MG63 (cell line): ENCODE results near the gene B3GALT4. TPM values are rescaled to one million over a fixed set of nuclear protein-coding genes. Genes with fewer than 3 reads are reported as not detected.
"Not testable (repeated sequence)": the region's sequence is repeated elsewhere in the genome, so short reads cannot be mapped to it uniquely, and the experiment has no call there.

ENCODE experiments used
- DNase-seq: peaks from one replicate; pipeline ENCODE4 v3.0.0-alpha.2; 2020
- H3K27me3 ChIP-seq: fragments of 250-450 bp; sonication (Bioruptor Pico); 2 replicates; pipeline ENCODE4 v1.5.1; 2020; ENCODE audit warnings: mild to moderate bottlenecking, moderate library complexity
- H3K36me3 ChIP-seq: fragments of 250-450 bp; sonication (Bioruptor Pico); 2 replicates; pipeline ENCODE4 v1.5.1; 2020; ENCODE audit warnings: mild to moderate bottlenecking, moderate library complexity
- H3K4me3 ChIP-seq: fragments of 250-450 bp; sonication (Bioruptor Pico); 2 replicates; pipeline ENCODE4 v1.5.1; 2020; ENCODE audit warnings: mild to moderate bottlenecking, moderate library complexity
- H3K9me3 ChIP-seq: fragments of 250-450 bp; sonication (Bioruptor Pico); 2 replicates; pipeline ENCODE4 v1.5.1; 2020; ENCODE audit warnings: mild to moderate bottlenecking, moderate library complexity
- total RNA-seq: library from RNA; depleted of rRNA; stranded (reverse); fragments of >200 nt; shearing (Covaris generic); gene quantifications from 2 replicates; pipeline ENCODE4 v1.2.3, GENCODE V29; 2014; ENCODE audit warnings: low replicate concordance

The B3GALT4 gene
- total RNA-seq, 1 experiment from 2014 or later: 2.0 TPM

GRCh38 chr6:33262490-33262889, 14.4 kb upstream of the B3GALT4 start:
- H3K27me3 ChIP-seq, H3K9me3 ChIP-seq, DNase-seq, H3K4me3 ChIP-seq: not testable (repeated sequence)
- H3K36me3 ChIP-seq: peaks cover 84% of the 10 kb centered on the region

DNA sequence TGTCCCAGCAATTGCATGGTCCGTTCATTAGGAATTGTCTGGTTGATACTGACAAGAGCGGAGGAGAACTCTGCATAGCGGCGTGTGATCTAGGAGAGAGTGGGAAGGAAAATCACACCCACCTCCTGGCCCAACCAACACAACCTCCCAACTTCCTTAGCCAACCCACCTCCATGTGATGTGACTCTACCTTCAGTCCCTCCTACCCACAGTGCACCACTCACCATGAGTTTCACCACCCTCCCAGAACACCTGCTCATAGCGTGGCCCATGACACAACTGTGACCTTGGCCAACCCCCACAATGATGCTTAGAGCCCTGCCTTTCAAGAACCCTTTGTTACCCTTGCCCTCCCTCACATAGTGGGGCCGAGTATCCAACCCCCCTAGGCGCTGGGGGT, 12.9 kb upstream of the B3GALT4 start:
- H3K4me3 ChIP-seq: no peak overlapping the region
- no peaks in the 10 kb centered on the region for H3K9me3 ChIP-seq
- DNase-seq: no peak
- no peaks in the 10 kb centered on the region for H3K27me3 ChIP-seq
- peaks cover 88% of the 10 kb centered on the region for H3K36me3 ChIP-seq

DNA sequence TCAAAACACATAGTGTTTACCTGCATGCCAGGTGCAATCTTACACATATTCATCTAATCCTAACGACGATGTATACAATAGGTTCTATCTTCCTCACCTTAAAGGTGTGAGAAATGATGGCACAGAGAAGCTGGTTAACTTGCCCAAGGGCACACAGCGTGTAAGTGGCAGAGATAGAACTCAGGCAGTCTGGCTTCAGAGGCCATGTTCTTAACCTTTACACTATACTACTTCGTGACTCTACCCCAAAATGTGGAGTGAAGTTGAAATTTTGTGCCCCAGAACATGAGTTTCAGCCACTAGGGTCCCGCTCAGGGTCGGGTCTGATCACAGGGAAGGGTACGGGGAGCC, 5.8 kb upstream of the B3GALT4 start:
- Histone ChIP-seq H3K36me3 (peaks cover 92% of the 10 kb centered on the region), H3K4me3 (peak overlapping the region; percentile 97), H3K9me3 (no peaks in the 10 kb centered on the region), H3K27me3 (no peaks in the 10 kb centered on the region)
- DNase-seq: peak; percentile 36

- DNase-seq: peak; percentile 99
- H3K27me3 ChIP-seq: no peaks in the 10 kb centered on the region
- peak within 1 kb of the TSS; percentile 97 for H3K4me3 ChIP-seq
- peaks cover 92% of the 10 kb centered on the region for H3K36me3 ChIP-seq
- no peaks in the 10 kb centered on the region for H3K9me3 ChIP-seq
These were observed 5.3 kb upstream of the B3GALT4 start, which contains the start of the genes RPS18 and VPS52 for GRCh38 chr6:33271468-33272274. TSS of gene RPS18 (plus strand) at chr6:33272075. CDS start at chr6:33272120, 45 bp downstream. TSS of gene VPS52 (minus strand) at chr6:33271876. CDS start at chr6:33271675, 201 bp downstream.

GRCh38 chr6:33272275-33273128, 4.4 kb upstream of the B3GALT4 start:
- DNase-seq: no peak
- H3K27me3 ChIP-seq: no peaks in the 10 kb centered on the region
- H3K36me3 ChIP-seq: peaks cover 89% of the 10 kb centered on the region
- H3K9me3 ChIP-seq: no peaks in the 10 kb centered on the region
- peak overlapping the region; percentile 97 for H3K4me3 ChIP-seq

DNA sequence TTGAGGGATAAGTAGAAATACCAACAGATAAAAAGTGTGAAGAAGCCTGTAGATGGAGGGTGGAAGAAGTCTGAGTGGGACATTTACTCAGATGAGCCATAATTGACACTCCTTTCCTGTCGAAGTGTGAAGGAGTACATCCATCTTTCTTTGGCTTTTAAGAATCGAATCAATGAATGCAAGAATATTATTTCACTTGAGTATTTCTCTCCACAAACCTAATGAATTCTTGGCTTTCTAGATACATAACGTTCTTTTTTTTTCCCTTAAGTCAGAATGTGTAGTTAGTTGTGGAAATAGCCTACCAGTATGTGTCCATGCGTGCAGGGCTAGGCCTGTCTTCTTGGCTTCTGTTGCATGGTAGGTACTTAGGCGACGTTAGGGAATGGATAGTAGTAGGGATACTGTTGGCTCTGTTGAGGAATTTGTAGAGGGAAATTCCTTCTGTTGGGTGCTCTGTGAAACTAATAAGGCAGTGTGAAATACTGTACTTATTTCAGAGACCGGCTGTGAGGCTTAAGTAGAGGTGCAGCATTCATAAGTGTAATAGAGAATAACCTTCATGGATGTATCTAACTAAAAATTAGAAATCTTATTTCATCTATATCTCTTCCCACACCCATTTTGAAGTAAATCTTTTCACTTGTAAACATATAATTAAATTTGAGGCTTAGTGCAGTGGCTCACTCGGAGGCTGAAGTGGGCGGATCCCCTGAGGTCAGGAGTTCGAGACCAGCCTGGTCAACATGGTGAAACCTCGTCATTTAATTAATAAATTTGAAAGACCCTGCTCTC, 3.6 kb upstream of the B3GALT4 start:
- no peak for DNase-seq
- peak overlapping the region; percentile 97 for H3K4me3 ChIP-seq
- no peaks in the 10 kb centered on the region for H3K27me3 ChIP-seq
- H3K36me3 ChIP-seq: peaks cover 87% of the 10 kb centered on the region
- no peaks in the 10 kb centered on the region for H3K9me3 ChIP-seq

DNA sequence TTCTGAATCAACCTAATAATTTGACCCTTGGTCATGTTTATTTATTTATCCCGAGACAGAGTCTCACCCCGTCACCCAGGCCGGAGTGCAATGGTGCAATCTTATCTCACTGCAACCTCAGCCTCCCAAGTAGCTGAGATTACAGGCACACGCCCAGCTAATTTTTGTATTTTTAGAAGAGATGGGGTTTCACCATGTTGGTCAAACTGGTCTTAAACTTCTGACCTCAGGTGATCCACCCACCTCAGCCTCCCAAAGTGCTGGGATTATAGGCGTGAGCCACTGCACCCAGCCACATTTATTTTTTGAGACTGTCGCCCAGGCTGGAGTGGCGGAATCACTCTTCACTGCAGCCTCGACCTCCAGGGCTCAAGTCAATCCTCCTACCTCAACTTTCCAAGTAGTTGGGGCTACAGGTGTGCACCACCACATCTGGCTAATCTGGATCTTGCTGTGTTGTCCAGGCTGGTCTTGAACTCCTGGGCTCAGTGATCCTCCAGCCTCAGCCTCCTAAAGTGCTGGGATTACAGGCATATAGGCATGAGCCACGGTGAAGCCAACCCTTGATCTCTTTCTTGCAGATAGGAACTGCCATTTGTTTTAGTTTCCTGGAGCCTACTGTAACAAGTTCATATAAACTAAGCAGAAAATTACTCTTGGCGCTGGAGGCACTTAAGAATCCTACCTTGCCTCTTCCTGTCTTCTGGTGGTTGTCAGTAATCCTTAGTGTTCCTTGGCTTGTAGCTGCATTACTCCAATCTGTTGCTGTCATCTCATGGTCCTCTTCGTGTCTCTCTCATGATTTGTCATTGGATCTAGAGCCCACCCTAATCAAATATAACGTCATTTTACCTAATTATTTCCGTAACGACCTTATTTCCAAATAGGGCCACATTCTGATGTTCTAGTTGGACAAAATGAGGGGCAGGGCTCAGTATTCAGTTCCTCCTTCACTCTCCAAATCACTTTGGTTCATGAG, 2.7 kb upstream of the B3GALT4 start:
- Histone ChIP-seq H3K4me3 (peak overlapping the region; percentile 97), H3K36me3 (peaks cover 87% of the 10 kb centered on the region), H3K9me3 (no peaks in the 10 kb centered on the region), H3K27me3 (no peaks in the 10 kb centered on the region)
- DNase-seq: no peak

DNA sequence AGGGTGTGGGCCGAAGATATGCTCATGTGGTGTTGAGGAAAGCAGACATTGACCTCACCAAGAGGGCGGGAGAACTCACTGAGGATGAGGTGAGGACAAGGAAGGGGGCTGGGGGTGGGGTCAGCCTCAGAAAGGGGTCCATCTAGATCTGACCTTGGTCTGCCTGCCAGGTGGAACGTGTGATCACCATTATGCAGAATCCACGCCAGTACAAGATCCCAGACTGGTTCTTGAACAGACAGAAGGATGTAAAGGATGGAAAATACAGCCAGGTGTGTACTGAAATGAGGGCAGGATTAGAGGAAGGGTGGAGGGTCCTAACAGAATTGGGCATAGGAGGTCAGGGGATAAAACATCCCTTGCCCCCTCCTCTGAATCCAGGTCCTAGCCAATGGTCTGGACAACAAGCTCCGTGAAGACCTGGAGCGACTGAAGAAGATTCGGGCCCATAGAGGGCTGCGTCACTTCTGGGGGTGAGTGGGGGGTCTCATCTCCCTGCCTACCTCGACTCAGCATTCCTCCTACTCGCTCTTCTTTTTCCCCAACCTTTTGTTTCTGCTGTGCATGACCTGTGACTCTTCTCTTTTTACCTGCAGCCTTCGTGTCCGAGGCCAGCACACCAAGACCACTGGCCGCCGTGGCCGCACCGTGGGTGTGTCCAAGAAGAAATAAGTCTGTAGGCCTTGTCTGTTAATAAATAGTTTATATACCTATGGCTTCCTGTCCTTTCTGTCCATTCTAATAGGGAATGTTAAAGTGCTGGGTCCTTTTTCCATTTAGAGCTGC, 935 bp upstream of the B3GALT4 start:
- peak overlapping the region; percentile 97 for H3K4me3 ChIP-seq

GRCh38 chr6:33276581-33276863, 401 bp upstream of the B3GALT4 start:
- DNase-seq: no peak

More for the DNA sequence above, 935 bp upstream of the B3GALT4 start:
- not testable (repeated sequence) for DNase-seq, H3K9me3 ChIP-seq, H3K27me3 ChIP-seq
- peaks cover 91% of the 10 kb centered on the region for H3K36me3 ChIP-seq

GRCh38 chr6:33277663-33278391, 904 bp downstream of the B3GALT4 start:
- Histone ChIP-seq H3K9me3 (no peaks in the 10 kb centered on the region), H3K4me3 (no peak overlapping the region), H3K36me3 (peaks cover 95% of the 10 kb centered on the region), H3K27me3 (no peaks in the 10 kb centered on the region)
- DNase-seq: peak; percentile 61

More at GRCh38 chr6:33276581-33276863, 401 bp upstream of the B3GALT4 start:
- no peaks in the 10 kb centered on the region for H3K9me3 ChIP-seq
- no peaks in the 10 kb centered on the region for H3K27me3 ChIP-seq
- peaks cover 91% of the 10 kb centered on the region for H3K36me3 ChIP-seq
- H3K4me3 ChIP-seq: peak overlapping the region; percentile 97

DNA sequence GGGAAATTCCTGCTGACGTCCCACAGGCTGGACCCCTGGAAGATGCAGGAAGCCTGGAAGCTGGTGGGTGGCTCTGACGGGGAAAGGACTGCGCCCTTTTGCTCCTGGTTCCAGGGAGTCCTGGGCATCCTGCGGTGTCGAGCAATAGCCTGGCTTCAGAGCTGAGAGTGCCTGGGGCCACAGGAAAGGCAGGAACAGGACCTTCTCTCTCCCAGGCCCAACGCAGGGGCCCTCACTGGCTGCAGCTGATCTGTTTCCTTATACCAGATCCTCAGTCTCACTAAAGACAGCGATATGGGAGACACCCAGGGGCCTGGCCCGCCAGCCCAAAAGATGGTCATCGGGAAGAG, 1.4 kb downstream of the B3GALT4 start:
- peak; percentile 59 for DNase-seq
- Histone ChIP-seq H3K27me3 (no peaks in the 10 kb centered on the region), H3K4me3 (no peak overlapping the region), H3K9me3 (no peaks in the 10 kb centered on the region), H3K36me3 (peaks cover 95% of the 10 kb centered on the region)

- H3K36me3 ChIP-seq: peaks cover 95% of the 10 kb centered on the region
- no peaks in the 10 kb centered on the region for H3K9me3 ChIP-seq
- DNase-seq: no peak
- no peaks in the 10 kb centered on the region for H3K27me3 ChIP-seq
- H3K4me3 ChIP-seq: no peak overlapping the region
These were observed 1.9 kb downstream of the B3GALT4 start for GRCh38 chr6:33278810-33279209.

DNA sequence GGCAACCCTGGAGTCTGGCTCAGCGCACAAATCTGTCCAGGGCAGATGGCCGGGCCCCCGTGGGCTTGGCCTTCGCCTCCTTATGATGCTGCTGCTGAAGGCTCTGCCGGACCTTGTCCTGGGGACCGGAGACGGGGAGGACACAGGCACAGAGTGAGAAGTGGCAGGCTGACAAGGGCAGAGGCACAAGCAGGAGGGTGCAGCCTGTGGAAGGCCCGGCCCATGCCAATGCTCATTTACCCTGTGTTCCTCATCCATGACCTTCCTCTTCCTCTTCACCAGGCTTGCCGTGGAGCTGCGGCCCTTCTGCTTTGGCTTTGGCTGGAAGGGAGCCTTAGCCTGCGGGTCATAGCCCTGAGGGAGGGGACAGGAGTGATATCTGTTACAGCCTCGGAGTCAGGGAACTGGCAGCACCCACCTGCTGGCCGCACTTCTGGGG, 2.4 kb downstream of the B3GALT4 start:
- DNase-seq: no peak
- peaks cover 95% of the 10 kb centered on the region for H3K36me3 ChIP-seq
- no peak overlapping the region for H3K4me3 ChIP-seq
- no peaks in the 10 kb centered on the region for H3K27me3 ChIP-seq
- no peaks in the 10 kb centered on the region for H3K9me3 ChIP-seq

GRCh38 chr6:33279971-33280511, 3.1 kb downstream of the B3GALT4 start:
- Histone ChIP-seq H3K4me3 (no peak overlapping the region), H3K36me3 (peaks cover 95% of the 10 kb centered on the region), H3K27me3 (no peaks in the 10 kb centered on the region), H3K9me3 (no peaks in the 10 kb centered on the region)
- DNase-seq: peak; percentile 79
